Middle frontal gyrus (tissue), 1 donor: Measurements from ENCODE around the gene FAM168A.

Experiments used
- DNase-seq: peaks from one replicate; pipeline ENCODE4 v3.0.0-alpha.2; 2015; ENCODE audit warnings: low spot score; ENCODE audit errors: extremely low spot score

The FAM168A gene

GRCh38 chr11:73390601-73391565, 207.0 kb downstream of the FAM168A start:
- no peak for DNase-seq

- DNase-seq, result no peak
These were observed 208.0 kb downstream of the FAM168A start for GRCh38 chr11:73389916-73390315.

GRCh38 chr11:73389134-73389525, 208.8 kb downstream of the FAM168A start:
- no peak for DNase-seq

- no peak for DNase-seq
These were observed 209.4 kb downstream of the FAM168A start for GRCh38 chr11:73388265-73389133.

GRCh38 chr11:73387594-73388264, 210.2 kb downstream of the FAM168A start:
- no peak for DNase-seq

- no peak for DNase-seq
These were observed 211.4 kb downstream of the FAM168A start for GRCh38 chr11:73386546-73386945.

GRCh38 chr11:73386016-73386415, 211.9 kb downstream of the FAM168A start:
- no peak for DNase-seq

- DNase-seq, result no peak
These were observed 212.8 kb downstream of the FAM168A start for GRCh38 chr11:73384872-73385689.

- no peak for DNase-seq
These were observed 213.4 kb downstream of the FAM168A start for GRCh38 chr11:73384531-73384871.

GRCh38 chr11:73384125-73384441, 213.8 kb downstream of the FAM168A start:
- DNase-seq, result no peak

GRCh38 chr11:73383249-73384124, 214.4 kb downstream of the FAM168A start:
- DNase-seq, result no peak

GRCh38 chr11:73382747-73383146, 215.2 kb downstream of the FAM168A start:
- no peak for DNase-seq

GRCh38 chr11:73382183-73382582, 215.7 kb downstream of the FAM168A start:
- DNase-seq, result no peak

- no peak for DNase-seq
These were observed 216.3 kb downstream of the FAM168A start for GRCh38 chr11:73381589-73381988.

GRCh38 chr11:73380897-73381410, 217.0 kb downstream of the FAM168A start:
- DNase-seq, result no peak

- no peak for DNase-seq
These were observed 217.6 kb downstream of the FAM168A start for GRCh38 chr11:73380331-73380730.

- no peak for DNase-seq
These were observed 218.6 kb downstream of the FAM168A start for GRCh38 chr11:73379189-73379880.

GRCh38 chr11:73376803-73377629, 220.9 kb downstream of the FAM168A start:
- DNase-seq, result no peak
